IMR-90 (cell line): ENCODE results near the gene NLE1.

Experiments
- BHLHE40 ChIP-seq: fragments of 150-350 bp; IDR thresholded peaks from 2 replicates; pipeline ENCODE4 v1.6.1; 2016; ENCODE audit warnings: mild to moderate bottlenecking, low read depth, low read length
- CEBPB ChIP-seq: IDR thresholded peaks from 2 replicates; pipeline ENCODE4 v1.6.1; 2012; ENCODE audit warnings: low read depth, low read length, improper control_type of control experiment
- CTCF ChIP-seq: conservative IDR thresholded peaks from 2 replicates; pipeline ENCODE4 v1.5.1; 2012; ENCODE audit warnings: mild to moderate bottlenecking, low read depth, low read length, improper control_type of control experiment
- MAZ ChIP-seq: IDR thresholded peaks from 2 replicates; pipeline ENCODE4 v1.6.1; 2012; ENCODE audit warnings: low read depth, mild to moderate bottlenecking, low read length, improper control_type of control experiment, moderate library complexity, borderline replicate concordance
- POLR2A ChIP-seq: IDR thresholded peaks from 2 replicates; pipeline ENCODE4 v1.6.1; 2012; ENCODE audit warnings: mild to moderate bottlenecking, low read depth, low read length
- RCOR1 ChIP-seq: IDR thresholded peaks from 2 replicates; pipeline ENCODE4 v1.6.1; 2012; ENCODE audit warnings: mild to moderate bottlenecking, low read length, improper control_type of control experiment; ENCODE audit not compliant: insufficient replicate concordance

DNA sequence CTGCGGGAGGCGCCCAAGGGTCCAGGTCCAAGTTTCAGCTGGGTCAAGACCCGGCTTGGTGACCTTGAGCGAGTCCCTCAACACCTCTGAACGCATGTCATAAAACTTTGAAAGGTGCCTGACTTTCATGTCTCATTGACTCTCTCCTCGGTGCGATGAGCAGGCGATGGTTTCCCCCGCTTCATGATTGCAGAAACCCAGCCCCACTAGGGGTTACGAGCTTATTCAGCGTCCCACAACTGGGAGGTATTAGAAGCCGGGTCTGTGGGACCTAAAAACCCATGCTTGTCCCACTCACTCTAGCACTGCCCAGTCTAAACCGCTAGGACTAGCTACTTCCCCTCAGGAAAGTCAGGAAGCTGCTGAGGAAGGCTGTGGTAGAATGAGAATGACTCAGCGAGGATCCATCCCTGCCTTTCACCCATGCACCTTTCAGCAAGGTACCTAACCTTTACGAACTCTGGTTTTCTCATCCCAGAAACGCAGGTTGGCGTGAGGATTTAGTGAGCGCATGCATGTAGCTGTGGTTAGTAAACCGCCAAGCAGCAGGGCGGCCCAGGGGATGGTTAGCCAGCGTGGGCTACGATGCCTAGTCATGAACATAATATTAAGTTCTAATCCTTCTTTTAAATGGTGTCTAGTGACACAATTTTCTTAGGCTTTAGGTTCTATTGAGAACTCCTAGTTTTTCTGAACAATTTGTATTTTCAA is 52.4 kb downstream of the NLE1 start:
- no peak for TF ChIP-seq POLR2A
- peak; percentile 20; the same call in 1 of the 2 replicates for TF ChIP-seq CTCF
- no peak for TF ChIP-seq BHLHE40
- no peak for TF ChIP-seq RCOR1
- no peak for TF ChIP-seq MAZ
- TF ChIP-seq CEBPB, result no peak
